ENCODE results near the gene COX14. TPM values are rescaled to one million over a fixed set of nuclear protein-coding genes. Genes with fewer than 3 reads are reported as not detected.
"Not testable (repeated sequence)": the region's sequence is repeated elsewhere in the genome, so short reads cannot be mapped to it uniquely, and the experiment has no call there.

COX14 gene
- total and polyA plus RNA-seq, 8 donors: 30.5 to 77.6 (median 36.6) TPM

DNA sequence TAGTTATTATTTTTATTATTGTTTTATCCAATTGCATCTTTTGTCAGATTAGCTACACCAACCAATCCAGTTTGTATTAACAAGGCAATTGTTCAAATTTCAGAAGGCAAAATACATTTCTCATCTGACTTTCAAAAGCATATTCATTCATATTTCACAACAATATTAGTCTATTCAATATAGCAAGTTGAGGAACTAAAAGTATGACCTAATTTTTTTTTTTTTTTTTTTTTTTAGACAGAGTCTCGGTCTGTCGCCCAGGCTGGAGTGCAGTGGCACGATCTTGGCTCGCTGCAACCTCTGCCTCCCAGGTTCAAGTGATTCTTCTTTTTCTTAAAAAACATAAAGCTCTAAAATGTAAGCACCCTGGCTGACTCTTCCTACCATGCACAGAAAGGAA, 17.3 kb downstream of the COX14 start:
- no peak overlapping the region for H3K4me3 ChIP-seq
- H3K4me1 ChIP-seq: peaks cover 0 to 12% of the 10 kb centered on the region in 2 donors
- no peaks in the 10 kb centered on the region for H3K9me3 ChIP-seq
- no peak for ATAC-seq
- H3K36me3 ChIP-seq: peaks cover 0 to 82% of the 10 kb centered on the region in 2 donors
- TF ChIP-seq, protein P1, sequence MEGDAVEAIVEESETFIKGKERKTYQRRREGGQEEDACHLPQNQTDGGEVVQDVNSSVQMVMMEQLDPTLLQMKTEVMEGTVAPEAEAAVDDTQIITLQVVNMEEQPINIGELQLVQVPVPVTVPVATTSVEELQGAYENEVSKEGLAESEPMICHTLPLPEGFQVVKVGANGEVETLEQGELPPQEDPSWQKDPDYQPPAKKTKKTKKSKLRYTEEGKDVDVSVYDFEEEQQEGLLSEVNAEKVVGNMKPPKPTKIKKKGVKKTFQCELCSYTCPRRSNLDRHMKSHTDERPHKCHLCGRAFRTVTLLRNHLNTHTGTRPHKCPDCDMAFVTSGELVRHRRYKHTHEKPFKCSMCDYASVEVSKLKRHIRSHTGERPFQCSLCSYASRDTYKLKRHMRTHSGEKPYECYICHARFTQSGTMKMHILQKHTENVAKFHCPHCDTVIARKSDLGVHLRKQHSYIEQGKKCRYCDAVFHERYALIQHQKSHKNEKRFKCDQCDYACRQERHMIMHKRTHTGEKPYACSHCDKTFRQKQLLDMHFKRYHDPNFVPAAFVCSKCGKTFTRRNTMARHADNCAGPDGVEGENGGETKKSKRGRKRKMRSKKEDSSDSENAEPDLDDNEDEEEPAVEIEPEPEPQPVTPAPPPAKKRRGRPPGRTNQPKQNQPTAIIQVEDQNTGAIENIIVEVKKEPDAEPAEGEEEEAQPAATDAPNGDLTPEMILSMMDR (IDR thresholded peaks at IDR 0.05): no peak
- no peaks in the 10 kb centered on the region for H3K27me3 ChIP-seq
- no peak for DNase-seq
- H3K27ac ChIP-seq: no peak overlapping the region
- intact Hi-C loops (cut with DNase I): no loop called here

DNA sequence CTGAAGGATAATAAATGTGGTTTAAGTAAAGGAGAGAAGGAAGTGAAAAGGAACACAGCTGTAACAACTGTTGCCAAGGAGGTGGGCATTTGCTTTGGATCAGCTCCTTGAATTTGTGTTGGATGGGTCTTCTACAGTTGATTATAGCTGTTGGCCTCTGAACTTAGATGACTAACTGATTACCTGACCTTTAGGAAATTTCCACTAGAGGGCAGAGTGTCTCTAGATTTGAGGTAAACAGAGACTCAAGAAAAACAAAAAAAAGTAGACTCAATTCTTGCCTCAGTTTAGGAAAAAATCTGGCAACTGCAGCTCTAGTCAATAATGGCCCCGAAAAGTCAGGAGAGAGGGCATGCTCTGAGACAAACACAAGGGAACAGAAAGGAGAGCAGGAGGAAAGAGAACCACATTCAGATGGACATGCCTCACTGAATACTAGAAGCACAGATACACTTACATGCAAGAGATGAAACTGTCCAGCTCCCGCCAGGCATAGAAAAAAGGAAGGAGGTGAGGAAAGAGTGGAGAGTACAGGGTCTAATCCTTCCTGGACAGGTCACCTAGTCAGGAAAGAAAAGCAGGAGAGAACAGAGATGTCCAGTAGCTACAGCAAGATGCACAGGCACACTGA, 20.6 kb downstream of the COX14 start:
- H3K4me1 ChIP-seq: peaks cover 0 to 7% of the 10 kb centered on the region in 2 donors
- intact Hi-C loops (cut with DNase I): no loop called here
- no peaks in the 10 kb centered on the region for H3K9me3 ChIP-seq
- H3K27me3 ChIP-seq: no peaks in the 10 kb centered on the region
- DNase-seq (peak in 2 of 4 donors; percentile 19 to 42), ATAC-seq (peak; percentile 57)
- H3K4me3 ChIP-seq: no peak overlapping the region
- H3K36me3 ChIP-seq: peaks cover 0 to 95% of the 10 kb centered on the region in 2 donors
- TF ChIP-seq, protein P1 (IDR thresholded peaks at IDR 0.05): peak; percentile 27 to 33
- no peak overlapping the region for H3K27ac ChIP-seq

DNA sequence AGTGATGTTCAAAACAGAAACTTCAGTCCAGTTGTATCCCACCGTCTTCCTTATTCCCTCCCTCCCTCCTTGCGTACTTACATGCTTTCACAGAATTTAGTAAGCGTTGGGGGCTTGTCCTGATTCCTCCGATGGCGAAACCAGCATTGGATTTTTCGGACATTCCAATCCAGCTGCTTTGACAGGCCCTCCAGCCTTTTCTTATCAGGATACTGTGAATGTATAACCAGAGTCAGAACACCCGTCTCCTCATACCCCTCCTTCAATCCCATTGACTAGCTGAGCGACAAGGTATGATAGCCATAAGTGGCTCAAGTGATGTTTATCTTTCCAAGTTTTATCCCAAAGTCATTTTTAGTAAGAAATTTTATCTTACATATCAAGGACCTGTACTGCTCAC, 31.0 kb downstream of the COX14 start:
- ATAC-seq (peak; percentile 89), DNase-seq (no peak)
- H3K27ac ChIP-seq: no peak overlapping the region

DNA sequence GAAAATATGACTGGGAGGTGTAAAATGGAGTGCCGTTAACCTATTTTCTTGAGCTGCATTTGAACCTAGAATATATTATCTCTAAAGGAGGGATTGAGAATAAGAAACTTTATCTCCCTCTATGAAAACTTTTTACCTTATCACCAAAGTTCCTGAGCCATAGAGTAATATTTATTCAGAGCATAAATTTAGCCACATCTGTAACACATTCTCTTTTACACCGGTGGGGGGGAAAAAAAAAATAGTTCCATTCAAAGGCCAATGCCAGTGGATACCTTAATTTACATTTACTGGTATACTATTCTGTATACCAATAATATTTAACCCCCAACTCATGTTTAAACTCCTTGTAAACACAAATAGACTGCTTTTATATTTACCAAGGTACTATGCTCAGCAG, 33.4 kb downstream of the COX14 start:
- H3K4me3 ChIP-seq: no peak overlapping the region
- no peak for ATAC-seq
- no peaks in the 10 kb centered on the region for H3K27me3 ChIP-seq
- TF ChIP-seq, protein P1 (IDR thresholded peaks at IDR 0.05): no peak
- intact Hi-C loops (cut with DNase I): no loop called here
- H3K9me3 ChIP-seq: no peaks in the 10 kb centered on the region
- no peaks in the 10 kb centered on the region for H3K4me1 ChIP-seq
- no peak for DNase-seq
- H3K27ac ChIP-seq: no peak overlapping the region
- peaks cover 0 to 28% of the 10 kb centered on the region in 2 donors for H3K36me3 ChIP-seq

More for the DNA sequence above, 31.0 kb downstream of the COX14 start:
- no peaks in the 10 kb centered on the region for H3K9me3 ChIP-seq
- peaks cover 0 to 53% of the 10 kb centered on the region in 2 donors for H3K36me3 ChIP-seq
- TF ChIP-seq, protein P1 (IDR thresholded peaks at IDR 0.05): no peak
- intact Hi-C loops (cut with DNase I): no loop called here
- H3K27me3 ChIP-seq: no peaks in the 10 kb centered on the region
- no peak overlapping the region for H3K4me3 ChIP-seq
- no peaks in the 10 kb centered on the region for H3K4me1 ChIP-seq

DNA sequence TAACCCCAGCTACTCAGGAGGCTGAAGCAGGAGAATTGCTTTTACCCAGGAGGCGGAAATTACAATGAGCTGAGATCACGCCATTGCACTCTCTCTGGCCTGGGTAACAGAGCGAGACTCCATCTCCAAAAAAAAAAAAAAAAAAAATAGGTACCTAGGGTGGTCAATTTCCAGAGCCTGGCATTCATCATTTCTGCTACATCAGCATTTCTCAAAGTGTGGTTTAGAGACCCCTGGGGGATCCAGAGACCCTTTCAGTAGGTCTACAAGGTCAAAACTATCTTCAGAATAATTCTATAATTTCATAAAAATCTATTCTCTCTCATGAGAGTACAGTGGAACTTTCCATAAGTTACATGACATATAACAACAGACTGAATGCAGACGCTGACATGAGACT, 35.2 kb downstream of the COX14 start:
- H3K27me3 ChIP-seq: no peaks in the 10 kb centered on the region
- intact Hi-C loops (cut with DNase I): no loop called here
- DNase-seq: no peak
- no peak for ATAC-seq
- H3K4me1 ChIP-seq: no peaks in the 10 kb centered on the region
- TF ChIP-seq, protein P1 (IDR thresholded peaks at IDR 0.05): no peak
- no peak overlapping the region for H3K27ac ChIP-seq
- H3K4me3 ChIP-seq: no peak overlapping the region
- H3K36me3 ChIP-seq: peaks cover 0 to 12% of the 10 kb centered on the region in 2 donors
- no peaks in the 10 kb centered on the region for H3K9me3 ChIP-seq

DNA sequence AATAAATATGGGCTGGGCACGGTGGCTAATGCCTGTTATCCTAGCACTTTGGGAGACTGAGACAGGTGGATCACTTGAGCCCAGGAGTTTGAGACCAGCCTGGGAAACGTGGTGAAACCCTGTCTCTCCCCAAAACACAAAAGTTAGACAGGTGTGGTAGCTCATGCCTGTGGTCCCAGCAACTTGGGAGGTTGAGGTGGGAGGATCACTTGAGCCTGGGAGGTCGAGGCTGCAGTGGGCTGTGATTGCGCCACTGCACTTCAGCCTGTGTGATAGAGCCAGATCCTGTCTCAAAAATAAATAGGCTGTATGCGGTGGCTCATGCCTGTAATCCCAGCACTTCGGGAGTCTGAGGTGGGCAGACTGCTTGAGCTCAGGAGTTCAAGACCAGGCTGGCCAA, 36.0 kb downstream of the COX14 start:
- intact Hi-C loops (cut with DNase I); H3K9me3 ChIP-seq; ATAC-seq; H3K4me3 ChIP-seq; H3K36me3 ChIP-seq; H3K4me1 ChIP-seq; H3K27me3 ChIP-seq; DNase-seq; H3K27ac ChIP-seq: not testable (repeated sequence)
